LHCN-M2 (cell line): ENCODE data around the gene SLC17A4. TPM values are rescaled to one million over a fixed set of nuclear protein-coding genes. Genes with fewer than 3 reads are reported as not detected.
A peak's percentile ranks its signal among the peaks of the same experiment; 100 is the strongest.
"Not testable (repeated sequence)": the region's sequence is repeated elsewhere in the genome, so short reads cannot be mapped to it uniquely, and the experiment has no call there.

ENCODE experiments used
- DNase-seq: peaks from one replicate; pipeline ENCODE4 v3.0.0-alpha.2; 2012; ENCODE audit warnings: low read depth
- total RNA-seq: library from RNA; depleted of rRNA; stranded (reverse); fragments of >200 nt; gene quantifications from 2 replicates; pipeline ENCODE4 v1.2.3, GENCODE V29; 2014

SLC17A4 gene
- total RNA-seq, 1 experiment from 2014 or later, result not detected

DNA sequence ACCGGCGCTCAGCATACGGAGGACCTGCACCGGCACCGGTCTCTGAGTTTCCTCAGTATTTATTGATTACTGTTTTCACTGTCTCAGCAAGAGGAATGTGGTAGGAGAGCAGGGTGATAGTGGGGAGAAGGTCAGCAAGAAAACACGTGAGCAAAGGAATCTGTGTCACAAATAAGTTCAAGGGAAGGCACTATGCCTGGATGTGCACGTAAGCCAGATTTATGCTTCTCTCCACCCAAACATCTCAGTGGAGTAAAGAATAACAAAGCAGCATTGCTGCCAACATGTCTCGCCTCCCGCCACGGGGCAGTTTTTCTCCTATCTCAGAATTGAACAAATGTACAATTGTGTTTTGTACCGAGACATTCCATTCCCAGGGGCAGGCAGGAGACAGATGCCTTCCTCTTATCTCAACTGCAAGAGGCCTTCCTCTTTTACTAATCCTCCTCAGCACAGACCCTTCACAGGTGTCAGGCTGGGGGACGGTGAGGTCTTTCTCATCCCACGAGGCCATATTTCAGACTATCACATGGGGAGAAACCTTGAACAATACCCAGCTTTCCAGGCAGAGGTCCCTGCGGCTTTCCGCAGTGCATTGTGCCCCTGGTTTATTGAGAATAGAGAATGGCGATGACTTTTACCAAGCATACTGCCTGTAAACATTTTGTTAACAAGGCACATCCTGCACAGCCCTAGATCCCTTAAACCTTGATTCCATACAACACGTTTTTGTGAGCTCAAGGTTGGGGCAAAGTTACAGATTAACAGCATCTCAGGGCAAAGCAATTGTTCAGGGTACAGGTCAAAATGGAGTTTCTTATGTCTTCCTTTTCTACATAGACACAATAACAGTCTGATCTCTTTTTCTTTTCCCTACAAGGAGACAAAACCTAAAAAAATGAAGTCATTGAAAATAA lies 5.7 kb upstream of the SLC17A4 start:
- DNase-seq, result not testable (repeated sequence)

DNA sequence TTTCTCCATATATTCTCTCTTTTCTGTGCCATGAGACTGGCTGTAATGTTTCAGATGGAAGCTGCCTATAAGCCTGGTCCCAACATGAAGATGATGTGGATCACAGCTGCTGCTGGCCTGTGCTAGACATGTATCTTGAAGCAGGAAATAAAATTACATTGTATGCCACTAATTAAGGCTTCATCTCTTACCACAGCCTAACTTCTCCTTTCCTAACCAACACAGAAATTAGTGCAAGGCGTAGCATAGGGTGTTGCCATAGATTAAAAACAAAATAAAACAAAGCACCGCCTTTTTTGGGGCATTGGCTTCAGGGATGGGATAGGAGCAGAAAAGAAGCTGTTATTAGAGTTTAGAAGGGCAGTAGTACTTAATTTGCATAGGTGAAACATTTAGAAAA lies 4.7 kb upstream of the SLC17A4 start:
- DNase-seq, result no peak

DNA sequence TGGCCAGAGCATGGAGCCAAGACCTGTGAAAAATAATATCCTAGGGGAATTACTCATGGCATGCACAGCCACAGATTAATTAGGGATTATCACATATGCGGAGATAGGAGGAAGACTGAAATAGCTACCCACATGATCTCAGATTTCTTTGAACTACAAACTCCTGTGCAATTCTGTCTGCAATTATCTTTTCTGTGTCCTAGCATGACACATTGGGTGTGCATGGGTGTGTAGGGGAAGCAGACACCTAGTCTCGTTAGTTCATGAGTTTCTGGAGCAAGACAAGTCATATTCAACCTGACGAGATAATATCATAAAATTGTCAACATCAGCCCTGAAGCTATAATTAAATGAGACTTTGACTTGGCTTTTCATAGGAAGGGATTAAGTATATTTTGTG lies 3.6 kb upstream of the SLC17A4 start:
- no peak for DNase-seq

DNA sequence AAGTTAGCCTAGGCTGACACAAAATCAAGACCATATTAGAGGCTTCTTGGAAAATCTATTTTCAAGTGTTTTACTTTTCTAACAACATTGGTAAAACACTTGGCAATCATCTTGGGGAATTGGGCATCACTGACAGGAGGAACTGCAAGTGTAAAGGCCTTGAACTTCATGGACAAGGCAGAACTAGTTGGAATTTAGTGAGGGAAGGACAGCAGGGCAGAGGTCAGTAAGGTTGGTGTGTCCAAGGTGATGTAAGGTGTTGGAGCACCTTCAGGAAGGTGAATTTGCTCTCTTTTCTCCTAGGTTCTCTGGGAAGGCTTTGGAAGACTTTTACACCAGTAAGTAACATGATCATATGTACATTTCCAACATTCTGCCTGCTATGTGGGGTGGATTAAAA lies 1.5 kb upstream of the SLC17A4 start:
- no peak for DNase-seq

DNA sequence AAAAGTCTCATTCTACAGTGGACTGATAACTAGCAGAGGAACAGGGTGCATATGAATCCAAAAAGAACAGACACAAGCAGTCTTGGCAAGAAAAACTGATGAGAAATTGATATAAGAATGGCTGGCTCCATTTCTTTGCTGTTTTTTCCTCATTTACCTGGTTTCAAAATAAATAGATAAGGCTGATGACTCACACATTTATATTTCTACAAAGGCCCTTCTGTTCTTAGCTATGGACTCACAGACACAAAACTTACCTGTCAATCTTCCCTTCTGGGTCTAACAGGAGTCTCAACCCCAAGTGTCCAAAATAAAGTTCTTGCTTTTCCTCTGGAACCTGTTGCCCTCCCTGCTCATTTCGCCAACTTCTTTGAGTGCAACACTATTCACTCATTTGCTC lies 941 bp downstream of the SLC17A4 start:
- no peak for DNase-seq

DNA sequence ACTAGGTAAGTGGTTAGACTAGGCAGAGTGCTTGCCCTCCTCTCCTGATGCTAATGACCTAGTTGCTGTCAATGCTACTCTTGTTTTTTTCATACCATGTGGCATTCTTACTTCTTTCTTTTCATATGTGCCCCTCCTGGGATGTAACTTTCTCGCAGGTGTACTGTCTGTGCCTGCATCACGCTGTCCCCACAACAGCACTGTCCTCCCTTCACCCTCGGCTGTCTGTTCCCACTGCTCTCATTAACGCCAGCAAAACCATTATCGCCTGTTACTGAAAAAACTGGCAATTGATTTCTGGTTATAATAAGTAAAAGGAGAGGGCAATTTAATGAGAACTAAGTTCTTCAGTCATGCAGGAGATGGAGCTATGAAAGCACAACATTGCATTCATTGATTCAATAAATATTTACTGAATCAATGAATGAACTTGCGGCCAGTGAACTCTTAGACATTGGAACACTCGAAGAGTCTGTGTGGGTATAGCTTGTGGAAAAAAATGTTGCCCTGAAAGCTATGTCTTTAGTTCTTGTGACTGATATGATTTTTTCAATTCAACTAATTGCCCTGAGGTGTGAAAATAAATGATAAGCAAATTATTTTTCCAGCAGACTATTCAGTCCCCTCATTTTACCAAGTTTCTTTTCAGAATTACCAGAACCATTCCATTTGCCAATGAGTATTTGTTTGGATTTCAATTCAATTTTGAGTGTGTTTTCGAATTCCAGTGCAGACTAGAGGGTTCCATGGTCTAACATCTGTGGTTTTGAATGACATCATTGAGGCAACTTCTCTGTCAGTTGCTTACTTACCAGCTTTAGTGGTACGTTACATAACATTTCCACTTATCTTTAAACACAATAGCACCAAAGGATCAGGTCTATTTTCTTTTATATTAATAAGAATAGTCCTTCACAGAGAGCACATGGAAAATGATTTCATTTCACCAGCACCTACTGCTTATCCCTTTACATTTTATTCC lies 2.1 kb downstream of the SLC17A4 start:
- DNase-seq, result peak; percentile 2

DNA sequence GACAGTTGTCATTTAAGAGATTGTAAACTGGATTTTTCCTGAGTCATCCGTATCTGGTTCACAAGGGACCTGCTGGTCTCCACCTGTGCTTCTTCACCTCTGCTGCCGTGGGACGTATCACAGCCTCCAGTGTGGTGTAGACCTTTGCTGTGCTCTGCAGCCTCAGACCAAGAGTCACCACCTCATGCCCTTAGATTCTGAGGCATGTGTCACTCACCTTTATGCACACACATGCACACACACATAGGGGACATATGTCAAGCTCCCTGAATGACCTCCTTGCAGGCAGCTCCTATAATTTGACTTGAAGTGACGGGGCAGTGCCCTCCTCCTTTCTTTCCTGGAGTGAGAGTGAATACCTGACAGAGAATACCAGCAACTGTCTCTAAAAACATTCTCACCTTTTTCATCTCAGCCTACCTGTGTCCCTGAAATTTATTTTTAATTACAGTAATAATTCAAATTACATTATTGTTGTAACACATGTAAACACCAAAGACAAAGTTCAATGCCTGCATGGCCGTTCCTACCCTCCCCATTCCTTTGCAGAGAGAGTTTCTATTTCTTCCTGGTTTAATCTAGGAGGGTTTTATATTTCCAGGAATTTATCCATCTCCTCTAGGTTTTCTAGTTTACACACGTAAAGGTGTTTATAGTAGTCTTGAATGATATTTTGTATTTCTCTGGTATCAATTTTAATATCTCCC lies 3.5 kb downstream of the SLC17A4 start:
- DNase-seq, result no peak

DNA sequence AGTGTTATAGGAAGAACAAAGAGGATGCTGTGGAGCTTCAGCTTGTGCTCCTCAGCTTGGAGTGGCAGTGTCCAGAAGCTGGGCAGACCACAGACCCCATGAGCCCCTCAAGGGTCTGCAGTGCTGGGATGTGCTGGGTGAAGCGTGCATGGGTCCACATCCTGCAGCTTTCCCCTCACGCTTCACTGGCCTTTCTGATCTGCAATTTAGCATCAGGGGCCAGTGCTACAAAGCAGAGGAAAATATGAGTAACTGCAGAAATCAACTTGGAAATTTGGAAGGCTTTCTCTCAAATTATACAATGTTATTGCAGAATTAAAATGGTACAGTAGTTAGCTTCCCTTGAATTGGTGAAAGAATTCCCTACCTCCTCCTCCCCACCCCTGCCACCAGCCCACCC lies 10.1 kb downstream of the SLC17A4 start:
- DNase-seq, result no peak

DNA sequence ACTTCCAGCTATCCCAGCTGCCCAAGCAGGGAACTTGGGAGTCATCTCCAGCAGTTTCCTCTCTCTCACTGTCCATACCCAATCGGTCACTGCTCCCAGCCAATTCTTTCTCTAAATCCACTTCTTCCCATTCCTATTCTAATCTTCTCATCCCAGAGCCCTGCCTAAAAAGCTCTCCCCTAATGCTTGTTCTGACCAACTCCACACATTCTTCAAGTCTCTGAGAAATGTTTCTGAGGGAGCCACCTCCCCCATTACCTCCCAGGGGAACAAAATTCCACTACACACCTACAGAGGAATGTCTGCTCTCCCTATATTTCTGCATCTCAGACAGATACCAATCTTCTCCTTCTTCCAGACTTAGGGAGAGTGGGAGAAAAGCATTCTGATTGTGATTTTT lies 14.0 kb downstream of the SLC17A4 start:
- no peak for DNase-seq

DNA sequence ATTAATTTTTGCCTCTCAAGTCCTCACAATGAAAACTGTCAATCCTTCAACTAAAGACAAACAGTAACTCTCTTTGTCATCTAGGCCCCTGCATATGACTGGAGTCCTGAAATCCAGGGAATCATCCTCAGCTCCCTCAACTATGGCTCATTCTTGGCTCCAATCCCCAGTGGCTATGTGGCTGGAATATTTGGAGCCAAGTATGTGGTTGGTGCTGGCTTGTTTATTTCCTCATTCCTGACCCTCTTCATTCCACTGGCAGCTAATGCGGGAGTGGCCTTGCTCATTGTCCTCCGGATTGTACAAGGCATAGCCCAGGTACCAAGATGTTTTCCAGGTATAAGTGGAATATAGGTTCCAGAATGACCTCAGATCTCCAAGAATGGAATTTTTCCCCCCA lies 15.4 kb downstream of the SLC17A4 start:
- peak; percentile 12 for DNase-seq

DNA sequence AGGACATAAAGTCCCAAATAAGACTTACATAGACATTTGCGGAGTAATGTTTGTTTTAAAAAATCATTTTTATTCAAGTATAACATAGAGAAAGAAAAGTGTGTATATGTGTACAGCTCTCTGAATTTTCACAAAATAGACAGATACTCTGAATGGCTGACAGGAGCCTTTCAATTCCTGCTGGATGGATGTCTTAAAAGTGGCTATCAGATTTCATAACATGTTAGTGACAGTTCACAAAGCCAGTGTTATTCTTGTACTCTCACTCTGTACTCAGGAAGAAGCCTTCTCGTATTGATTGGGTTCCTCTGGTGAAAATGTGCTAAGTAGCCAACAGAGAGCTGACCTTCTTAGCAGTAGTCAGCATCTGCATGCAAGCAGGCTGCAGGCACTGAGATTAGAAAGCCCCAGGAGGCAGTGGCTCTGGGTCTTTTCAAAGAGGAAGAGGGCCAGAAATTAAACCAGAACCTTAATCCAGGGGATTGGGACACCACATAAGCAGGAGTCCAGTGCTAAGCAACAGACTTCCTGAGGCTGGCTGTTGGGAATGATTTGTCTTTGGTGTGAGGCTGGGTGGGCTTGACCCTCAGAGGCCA lies 19.7 kb downstream of the SLC17A4 start:
- no peak for DNase-seq

DNA sequence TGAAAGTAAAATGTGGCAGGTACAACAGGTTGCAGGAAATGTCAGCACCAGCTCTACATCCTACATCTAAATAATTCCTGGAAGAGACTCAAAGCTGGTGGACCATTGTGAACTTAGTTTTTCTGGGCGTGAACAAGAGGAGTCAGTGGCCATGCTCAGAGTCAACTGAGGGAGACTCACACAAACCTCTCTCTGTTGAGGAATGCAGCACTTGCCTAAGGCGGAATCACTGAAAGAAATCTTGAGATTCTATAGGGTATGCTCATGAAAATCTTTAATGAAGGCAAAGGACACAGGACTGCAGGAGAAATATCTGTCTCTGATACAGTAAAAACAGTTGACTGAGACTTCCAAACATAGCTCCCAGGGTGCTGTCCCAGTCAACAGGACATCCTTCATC lies 22.5 kb downstream of the SLC17A4 start:
- DNase-seq, result no peak

DNA sequence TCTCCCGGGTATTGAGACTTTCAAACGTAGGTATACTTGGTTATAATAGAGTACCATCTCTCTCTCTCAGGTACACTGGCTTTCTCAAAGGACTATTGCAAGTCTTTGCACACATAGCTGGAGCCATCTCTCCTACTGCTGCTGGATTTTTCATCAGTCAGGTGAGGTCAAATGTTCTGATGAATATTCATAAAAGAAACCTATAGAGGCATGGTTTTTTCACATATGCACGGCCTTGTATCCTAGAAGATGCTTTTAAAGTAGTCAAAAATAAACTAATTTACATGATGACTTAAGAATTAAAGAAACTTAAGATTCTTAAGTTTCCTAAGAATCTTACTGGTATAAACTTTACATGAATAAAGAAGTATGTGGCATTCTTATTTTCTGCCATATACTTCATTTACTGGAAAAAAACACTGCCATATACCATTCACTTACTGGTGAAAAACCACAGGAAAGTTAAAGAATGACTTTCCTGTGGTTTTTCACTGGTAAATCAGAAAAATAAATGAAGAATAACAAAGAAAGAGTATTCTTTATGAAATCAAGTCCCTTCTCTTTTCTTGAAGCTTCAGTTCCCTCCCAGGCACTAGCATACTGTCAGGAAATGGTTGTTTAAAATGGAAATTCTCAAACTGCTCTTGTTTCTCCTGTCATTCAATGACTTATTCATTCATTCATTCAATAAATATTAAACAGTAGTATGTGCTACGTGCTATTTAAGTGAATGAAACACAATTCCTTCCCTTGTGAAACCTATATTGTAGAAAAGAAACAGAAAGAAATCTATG lies 23.5 kb downstream of the SLC17A4 start:
- DNase-seq, result no peak

DNA sequence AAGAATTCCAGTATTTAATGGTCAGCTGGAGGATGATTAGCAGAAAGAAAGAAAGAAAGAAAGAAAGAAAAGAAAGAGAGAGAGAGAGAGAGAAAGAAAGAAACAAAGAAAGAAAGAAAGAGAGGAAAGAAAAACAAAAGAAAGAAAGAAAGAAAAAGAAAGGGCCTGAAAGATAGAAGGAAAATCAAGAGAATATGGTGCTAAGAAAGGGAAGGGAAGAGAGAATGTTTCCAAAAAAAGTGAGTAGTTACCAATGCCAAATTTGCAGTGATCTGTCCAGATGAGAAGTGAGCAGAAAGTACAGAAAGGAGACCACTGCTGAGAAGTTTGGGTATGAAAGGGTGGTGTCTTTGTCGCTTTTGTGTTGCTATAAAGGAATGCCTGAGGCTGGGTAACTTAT lies 26.6 kb downstream of the SLC17A4 start:
- DNase-seq, result no peak

DNA sequence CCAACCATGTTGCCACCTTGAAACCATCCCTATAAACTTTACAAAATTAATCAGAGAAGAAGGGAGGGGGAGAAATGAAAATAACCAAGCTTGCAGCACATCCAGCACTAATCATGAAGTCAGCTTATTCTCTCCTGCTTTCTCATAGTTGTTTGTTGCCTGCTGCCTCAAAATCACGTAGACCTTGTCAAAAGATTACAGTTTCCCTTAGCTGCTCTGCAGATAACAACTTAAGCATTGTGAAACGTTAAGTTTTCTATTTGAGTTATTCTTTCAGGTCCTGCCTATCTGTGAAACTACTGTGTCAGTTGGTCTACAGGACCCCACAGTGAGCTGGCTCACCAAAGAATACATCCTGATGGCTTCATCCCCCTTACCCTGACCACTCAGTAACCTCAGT lies 32.9 kb downstream of the SLC17A4 start:
- DNase-seq, result no peak

DNA sequence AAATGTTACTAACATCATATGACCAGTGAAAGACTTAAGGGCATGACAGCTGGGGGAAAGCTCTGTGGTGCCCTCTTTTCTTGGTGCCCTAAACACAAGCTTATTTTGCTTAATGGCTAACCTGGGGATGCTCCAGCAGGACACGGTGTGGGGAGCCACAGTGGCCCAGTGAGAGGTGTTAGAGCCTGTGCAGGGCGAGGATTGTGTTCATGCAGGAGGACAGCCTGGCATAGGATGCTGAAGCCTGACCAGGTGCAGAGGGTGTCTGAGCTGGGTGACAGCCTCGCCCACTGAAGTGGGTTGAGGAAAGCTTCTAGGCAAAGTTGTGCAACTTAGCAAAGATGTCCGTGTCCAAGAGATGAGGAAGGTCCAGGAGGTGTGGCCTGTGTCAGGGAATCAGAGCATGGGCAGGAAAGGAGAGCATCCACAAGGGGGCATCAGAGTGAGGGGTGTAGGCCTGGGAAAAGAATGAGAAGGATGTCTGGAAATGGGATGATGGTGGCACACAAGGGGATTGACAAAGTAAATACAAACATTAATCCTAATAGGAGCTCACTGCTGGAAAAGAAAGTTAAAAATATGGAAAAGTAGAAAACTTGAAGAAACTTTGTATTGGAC lies 33.9 kb downstream of the SLC17A4 start:
- DNase-seq, result peak; percentile 60

DNA sequence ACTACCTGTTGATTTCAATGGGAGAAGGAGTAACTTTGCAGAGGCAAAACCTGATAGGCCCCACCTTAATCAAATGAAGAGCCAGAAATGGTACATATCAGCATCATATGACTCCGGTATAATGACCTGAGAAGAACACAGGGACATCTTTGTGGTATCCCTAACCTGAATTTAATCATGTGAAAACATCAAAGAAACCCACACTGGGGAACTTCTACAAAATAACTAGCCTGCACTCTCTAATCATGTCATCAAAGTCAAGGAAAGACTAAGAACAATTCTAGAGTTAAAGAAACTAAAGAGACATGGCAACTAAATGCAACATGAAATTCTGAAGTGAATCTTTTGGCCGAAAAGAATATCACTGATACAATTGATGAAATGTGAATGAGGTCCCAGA lies 34.9 kb downstream of the SLC17A4 start:
- DNase-seq, result no peak

DNA sequence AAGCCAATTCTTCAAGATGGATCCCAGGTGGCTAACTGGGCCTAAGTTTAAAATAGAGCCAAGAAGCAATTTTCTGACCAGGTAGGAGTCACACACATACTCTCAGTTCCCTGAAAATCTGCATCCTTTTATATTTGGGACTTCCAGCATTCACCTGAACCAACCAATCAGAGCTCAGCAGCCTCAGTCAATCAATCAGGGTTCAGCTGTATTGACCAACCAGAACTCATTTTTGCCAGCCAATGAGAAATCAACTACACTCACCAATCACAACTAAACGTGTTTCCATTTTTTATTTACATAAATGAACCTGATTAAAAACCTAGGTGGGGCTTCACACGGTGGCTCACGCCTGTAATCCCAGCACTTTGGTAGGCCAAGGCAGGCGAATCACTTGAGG lies 37.5 kb downstream of the SLC17A4 start:
- no peak for DNase-seq

DNA sequence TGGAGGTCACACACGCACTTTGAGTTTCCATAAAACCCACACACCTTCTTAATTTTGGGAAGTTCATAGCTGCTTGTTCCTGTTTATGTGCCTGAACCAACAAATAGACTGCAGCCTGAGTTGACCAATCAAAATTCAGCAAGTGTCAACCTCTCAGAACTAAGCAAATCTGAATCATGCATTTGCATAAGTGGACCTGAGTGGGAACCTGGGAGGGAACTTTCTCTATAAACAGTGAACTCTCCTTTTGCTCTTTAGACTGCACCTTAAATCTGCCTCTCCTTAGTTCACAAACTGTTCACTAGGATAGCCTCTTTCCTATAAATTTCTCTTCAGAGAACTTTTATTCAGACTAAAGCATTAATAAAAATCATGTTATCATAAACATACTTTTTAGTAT lies 39.4 kb downstream of the SLC17A4 start:
- DNase-seq, result peak; percentile 2

DNA sequence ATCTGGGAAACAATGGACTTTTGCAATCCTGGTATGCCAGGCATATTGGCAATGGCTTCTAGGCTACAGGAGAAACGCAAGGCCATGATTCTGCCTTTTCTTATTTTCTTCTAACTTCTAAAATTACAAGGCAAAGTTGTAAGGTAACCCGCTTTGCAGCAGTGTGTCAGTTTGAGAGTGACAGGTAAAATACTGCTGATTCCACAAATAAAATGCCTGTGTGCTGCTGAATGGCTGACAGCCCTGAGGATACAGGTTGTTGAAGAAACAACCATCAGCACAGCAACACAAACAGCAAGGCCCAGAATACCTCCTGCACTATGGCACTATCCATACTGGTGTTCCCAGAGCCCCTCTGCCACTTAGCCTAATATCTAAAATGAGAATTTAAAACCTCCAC lies 40.2 kb downstream of the SLC17A4 start:
- DNase-seq, result no peak
